HG02970 (cell line): ENCODE results near the gene SRRM2.

Experiments
- ATAC-seq: cut with Tn5 transposase; IDR thresholded peaks from one replicate; pipeline ENCODE4 v1.9.1; 2021; ENCODE audit warnings: mild to moderate bottlenecking, moderate library complexity, moderate number of reproducible peaks; ENCODE audit not compliant: unreplicated experiment, low FRiP score

SRRM2 gene

DNA sequence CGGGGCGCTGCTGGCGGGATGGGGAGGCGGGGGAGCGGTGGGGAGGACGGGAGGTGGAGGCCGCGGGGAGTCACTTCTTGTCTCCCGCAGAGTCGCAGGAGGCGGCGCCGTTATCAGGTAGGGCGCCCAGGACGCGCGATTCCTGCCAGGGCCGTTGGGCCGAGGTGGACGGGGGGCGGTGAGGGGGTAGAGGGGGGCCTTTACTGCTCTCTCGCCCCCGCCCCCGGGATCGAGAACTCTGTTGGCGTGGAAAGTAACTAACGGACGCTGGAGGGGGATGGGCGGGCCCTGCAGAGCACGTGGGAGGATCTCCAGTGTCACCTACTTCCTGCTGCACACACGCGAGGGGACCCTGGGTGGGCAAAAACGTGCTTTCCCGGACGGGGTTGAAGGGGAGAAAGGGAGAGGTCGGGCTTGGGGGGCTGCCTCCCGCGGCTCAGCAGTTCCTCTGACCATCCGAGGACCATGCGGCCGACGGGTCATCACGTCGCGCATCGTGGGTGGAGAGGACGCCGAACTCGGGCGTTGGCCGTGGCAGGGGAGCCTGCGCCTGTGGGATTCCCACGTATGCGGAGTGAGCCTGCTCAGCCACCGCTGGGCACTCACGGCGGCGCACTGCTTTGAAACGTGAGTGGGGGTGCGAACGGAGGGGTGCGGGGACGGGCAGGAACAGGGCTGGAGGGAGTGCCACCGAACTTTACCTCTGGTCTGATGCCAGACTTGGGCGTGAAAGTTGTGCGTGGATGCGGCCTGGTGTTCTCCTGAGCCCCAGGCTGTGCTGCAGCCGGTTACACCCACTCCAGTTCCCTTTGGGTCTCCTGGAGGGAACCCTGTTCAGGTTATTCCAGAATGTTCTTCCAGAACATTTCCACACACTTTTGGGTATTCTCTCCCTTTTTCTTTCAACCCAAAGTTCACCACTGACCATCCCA, 65.2 kb downstream of the SRRM2 start:
- no peak for ATAC-seq

DNA sequence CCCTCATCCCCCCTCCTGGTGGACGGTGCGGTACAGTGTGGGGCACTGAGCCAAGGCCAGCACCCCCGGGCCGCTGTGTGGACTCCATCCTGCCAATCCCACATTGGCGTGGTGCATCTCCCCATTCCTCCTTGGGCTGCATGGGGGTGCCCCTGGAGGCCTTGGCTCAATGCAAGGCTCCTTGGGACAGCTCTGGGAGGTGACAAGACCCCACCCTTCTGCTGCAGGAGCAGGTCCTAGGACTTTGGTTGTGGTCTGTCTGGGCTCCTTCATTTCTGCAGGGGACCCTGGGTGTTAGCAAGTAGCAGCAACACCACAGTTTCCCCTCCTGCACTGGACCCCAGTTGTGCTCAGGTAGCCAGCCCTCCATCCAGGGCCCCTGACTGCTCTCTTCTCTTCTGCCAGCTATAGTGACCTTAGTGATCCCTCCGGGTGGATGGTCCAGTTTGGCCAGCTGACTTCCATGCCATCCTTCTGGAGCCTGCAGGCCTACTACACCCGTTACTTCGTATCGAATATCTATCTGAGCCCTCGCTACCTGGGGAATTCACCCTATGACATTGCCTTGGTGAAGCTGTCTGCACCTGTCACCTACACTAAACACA, 65.9 kb downstream of the SRRM2 start:
- ATAC-seq = no peak

DNA sequence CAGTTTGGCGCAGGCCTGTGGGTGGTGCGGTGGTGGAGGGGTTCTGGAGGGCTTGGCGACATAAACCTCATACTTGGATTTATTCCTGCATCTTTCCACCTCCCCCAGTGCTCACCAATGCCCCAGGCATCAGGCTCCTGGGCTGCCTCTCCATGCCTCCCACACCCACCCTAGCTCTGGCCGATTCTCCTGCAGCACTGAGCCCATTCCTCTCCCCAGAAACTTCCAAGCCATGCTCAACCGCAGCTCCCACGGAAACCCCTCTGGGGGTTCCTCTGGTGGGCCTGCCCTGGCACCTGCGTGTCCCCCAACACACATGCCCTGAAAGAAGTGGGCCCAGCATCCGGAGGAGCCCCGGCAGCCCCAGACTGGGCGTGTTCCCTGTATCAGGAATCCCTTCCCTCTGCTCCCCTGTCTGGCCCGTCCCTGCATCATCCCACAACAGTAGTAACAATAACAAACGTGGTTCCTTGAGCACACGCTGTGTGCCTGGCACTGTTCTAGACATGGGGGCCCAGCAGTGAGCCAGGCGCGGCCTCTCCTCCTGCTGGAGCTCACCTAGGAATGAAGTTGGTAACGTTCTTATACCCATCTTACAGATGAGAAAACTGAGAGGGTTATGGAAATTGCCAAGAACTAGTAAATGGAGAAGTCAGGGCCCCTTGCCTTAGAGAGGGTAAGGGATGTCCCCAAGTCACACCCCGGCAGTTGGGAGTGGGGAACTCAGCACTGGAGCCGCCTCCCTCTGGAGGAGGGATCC, 66.9 kb downstream of the SRRM2 start:
- no peak for ATAC-seq

DNA sequence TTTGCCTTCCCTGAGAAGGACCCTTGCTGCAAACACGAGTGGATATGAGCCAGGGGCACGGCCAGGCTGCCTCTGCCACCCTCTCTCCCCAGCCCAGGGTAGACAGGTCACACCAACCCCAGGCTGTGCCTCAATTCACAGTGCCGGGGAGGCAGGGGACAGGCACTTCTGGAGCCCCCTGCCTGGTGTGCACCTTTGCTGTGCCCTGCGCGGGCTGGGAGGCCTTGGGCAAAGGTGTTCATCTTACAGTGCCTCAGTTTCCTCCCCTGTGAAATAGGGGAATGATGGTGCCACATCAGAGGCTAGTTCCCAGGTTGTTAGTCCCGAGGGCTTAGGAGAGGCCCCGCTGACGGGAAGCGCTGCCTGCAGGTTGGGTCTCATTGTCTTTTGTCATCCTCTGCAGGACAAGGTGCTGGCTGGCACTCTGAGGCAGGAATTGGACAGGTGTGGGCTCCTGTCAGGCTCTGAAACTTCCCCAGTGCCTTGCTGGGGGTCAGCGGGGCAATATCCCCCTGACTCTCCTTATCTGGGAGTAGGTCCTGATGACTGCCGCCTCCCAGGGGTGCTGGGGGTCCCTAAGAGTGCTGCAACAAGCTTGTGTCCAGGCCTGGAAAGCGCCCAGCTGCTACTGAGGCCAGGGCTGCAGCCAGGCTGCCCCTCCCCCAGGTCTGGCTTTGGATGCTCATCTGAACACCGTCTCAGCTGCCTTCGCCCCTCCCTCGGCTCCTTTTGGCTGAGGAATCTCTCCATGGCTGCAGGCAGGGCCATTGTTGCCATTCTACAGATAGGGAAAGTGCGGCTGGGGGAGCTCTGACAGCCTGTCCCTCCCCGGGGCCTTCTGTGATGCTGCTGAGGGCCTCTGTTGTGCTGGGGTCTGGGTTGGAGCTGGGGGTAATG, 67.7 kb downstream of the SRRM2 start:
- ATAC-seq = no peak
